Left lobe of liver (tissue), 2 donors: ENCODE measurements around the gene CPA3. TPM values are rescaled to one million over a fixed set of nuclear protein-coding genes. Genes with fewer than 3 reads are reported as not detected.

Source experiments
- ATAC-seq: fragments of 200-7000 bp; cut with Tn5 transposase; one replicate; pipeline ENCODE4 v1.9.1; 2020; ENCODE audit warnings: mild to moderate bottlenecking, moderate library complexity
- DNase-seq: peaks from one replicate; pipeline ENCODE4 v3.0.0-alpha.2; 2020; ENCODE audit warnings: low spot score
- total RNA-seq: library from RNA; stranded (reverse); gene quantifications from one replicate; pipeline ENCODE4 v1.2.1, GENCODE V29; 2021
- donor health status: DM: no; HTN: no; CAD: no; lungs with moderate emphysema.
- donor health status: DM: no; HTN: yes; CAD: no.

CPA3 gene
- total RNA-seq, 1 donor from 2014 or later: 0.25 TPM

- DNase-seq: no peak
- no peak for ATAC-seq
These were observed 7.8 kb upstream of the CPA3 start for GRCh38 chr3:148857316-148857715.

- peak; percentile 83 for ATAC-seq
- DNase-seq: no peak
These were observed 3.7 kb upstream of the CPA3 start for GRCh38 chr3:148861277-148861869.

- DNase-seq (no peak), ATAC-seq (no peak)
These were observed 1.8 kb upstream of the CPA3 start for GRCh38 chr3:148863297-148863696.

GRCh38 chr3:148863814-148864213 is 1.3 kb upstream of the CPA3 start:
- no peak for DNase-seq
- no peak for ATAC-seq

- DNase-seq (no peak), ATAC-seq (no peak)
These were observed 1.2 kb downstream of the CPA3 start for GRCh38 chr3:148866261-148866660.

- DNase-seq: no peak
- ATAC-seq: no peak
These were observed 8.3 kb downstream of the CPA3 start for GRCh38 chr3:148873270-148873927.

- ATAC-seq: no peak
These were observed 8.9 kb downstream of the CPA3 start for GRCh38 chr3:148873977-148874376.

GRCh38 chr3:148878095-148878494 is 13.0 kb downstream of the CPA3 start:
- ATAC-seq (no peak), DNase-seq (no peak)

More at GRCh38 chr3:148873977-148874376, 8.9 kb downstream of the CPA3 start:
- no peak for DNase-seq

GRCh38 chr3:148879256-148879655 is 14.2 kb downstream of the CPA3 start:
- ATAC-seq: no peak
- DNase-seq: no peak

GRCh38 chr3:148880681-148881080 is 15.6 kb downstream of the CPA3 start:
- DNase-seq (no peak), ATAC-seq (no peak)

- no peak for DNase-seq
- no peak for ATAC-seq
These were observed 16.2 kb downstream of the CPA3 start for GRCh38 chr3:148881286-148881685.

- no peak for DNase-seq
- peak; percentile 30 for ATAC-seq
These were observed 17.2 kb downstream of the CPA3 start for GRCh38 chr3:148882288-148882687.

GRCh38 chr3:148883163-148883562 is 18.1 kb downstream of the CPA3 start:
- DNase-seq (no peak), ATAC-seq (no peak)

- DNase-seq: no peak
- ATAC-seq: no peak
These were observed 19.2 kb downstream of the CPA3 start for GRCh38 chr3:148884261-148884660.

GRCh38 chr3:148889828-148890227 is 24.7 kb downstream of the CPA3 start:
- no peak for ATAC-seq
- DNase-seq: no peak

GRCh38 chr3:148896062-148896461 is 31.0 kb downstream of the CPA3 start:
- DNase-seq: no peak

GRCh38 chr3:148901987-148902791 is 37.1 kb downstream of the CPA3 start:
- no peak for ATAC-seq
- no peak for DNase-seq

More at GRCh38 chr3:148896062-148896461, 31.0 kb downstream of the CPA3 start:
- no peak for ATAC-seq

- DNase-seq (no peak), ATAC-seq (no peak)
These were observed 37.9 kb downstream of the CPA3 start for GRCh38 chr3:148903022-148903442.

- no peak for ATAC-seq
- DNase-seq: no peak
These were observed 38.8 kb downstream of the CPA3 start for GRCh38 chr3:148903941-148904340.

- DNase-seq: no peak
- no peak for ATAC-seq
These were observed 41.6 kb downstream of the CPA3 start for GRCh38 chr3:148906667-148907066.

- no peak for ATAC-seq
- no peak for DNase-seq
These were observed 46.1 kb downstream of the CPA3 start for GRCh38 chr3:148911173-148911572.

- ATAC-seq (no peak), DNase-seq (no peak)
These were observed 46.5 kb downstream of the CPA3 start for GRCh38 chr3:148911592-148911991.
